Measurements from ENCODE around the gene CALHM4.

The CALHM4 gene

DNA sequence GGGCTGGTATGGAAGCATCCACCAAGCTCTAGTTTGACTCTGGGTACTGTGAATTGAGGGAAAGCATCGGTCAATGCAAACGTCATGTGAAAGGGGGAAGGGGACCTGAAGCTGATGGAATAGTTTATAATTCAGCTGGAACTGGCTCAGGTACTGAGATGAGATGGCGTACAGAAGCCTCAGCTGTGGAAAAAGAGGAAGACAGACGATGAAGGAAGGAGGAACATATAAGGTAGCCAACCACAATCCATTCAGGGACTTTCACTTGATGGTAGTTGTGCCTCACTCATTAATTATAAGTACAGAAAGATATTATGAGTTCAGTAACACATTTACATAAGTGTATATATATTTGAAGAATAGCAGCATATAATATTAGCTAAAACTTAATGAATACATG, 39.4 kb upstream of the CALHM4 start:
- TF ChIP-seq ZFX (IDR thresholded peaks at IDR 0.05) = no peak
- TF ChIP-seq, protein P1, sequence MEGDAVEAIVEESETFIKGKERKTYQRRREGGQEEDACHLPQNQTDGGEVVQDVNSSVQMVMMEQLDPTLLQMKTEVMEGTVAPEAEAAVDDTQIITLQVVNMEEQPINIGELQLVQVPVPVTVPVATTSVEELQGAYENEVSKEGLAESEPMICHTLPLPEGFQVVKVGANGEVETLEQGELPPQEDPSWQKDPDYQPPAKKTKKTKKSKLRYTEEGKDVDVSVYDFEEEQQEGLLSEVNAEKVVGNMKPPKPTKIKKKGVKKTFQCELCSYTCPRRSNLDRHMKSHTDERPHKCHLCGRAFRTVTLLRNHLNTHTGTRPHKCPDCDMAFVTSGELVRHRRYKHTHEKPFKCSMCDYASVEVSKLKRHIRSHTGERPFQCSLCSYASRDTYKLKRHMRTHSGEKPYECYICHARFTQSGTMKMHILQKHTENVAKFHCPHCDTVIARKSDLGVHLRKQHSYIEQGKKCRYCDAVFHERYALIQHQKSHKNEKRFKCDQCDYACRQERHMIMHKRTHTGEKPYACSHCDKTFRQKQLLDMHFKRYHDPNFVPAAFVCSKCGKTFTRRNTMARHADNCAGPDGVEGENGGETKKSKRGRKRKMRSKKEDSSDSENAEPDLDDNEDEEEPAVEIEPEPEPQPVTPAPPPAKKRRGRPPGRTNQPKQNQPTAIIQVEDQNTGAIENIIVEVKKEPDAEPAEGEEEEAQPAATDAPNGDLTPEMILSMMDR (conservative IDR thresholded peaks at IDR 0.05) = no peak
- H3K27ac ChIP-seq = no peak overlapping the region

GRCh38 chr6:116515141-116515540, 38.4 kb upstream of the CALHM4 start:
- H3K27ac ChIP-seq = no peak overlapping the region
- TF ChIP-seq ZFX (IDR thresholded peaks at IDR 0.05) = no peak
- TF ChIP-seq, protein P1 (conservative IDR thresholded peaks at IDR 0.05) = no peak

DNA sequence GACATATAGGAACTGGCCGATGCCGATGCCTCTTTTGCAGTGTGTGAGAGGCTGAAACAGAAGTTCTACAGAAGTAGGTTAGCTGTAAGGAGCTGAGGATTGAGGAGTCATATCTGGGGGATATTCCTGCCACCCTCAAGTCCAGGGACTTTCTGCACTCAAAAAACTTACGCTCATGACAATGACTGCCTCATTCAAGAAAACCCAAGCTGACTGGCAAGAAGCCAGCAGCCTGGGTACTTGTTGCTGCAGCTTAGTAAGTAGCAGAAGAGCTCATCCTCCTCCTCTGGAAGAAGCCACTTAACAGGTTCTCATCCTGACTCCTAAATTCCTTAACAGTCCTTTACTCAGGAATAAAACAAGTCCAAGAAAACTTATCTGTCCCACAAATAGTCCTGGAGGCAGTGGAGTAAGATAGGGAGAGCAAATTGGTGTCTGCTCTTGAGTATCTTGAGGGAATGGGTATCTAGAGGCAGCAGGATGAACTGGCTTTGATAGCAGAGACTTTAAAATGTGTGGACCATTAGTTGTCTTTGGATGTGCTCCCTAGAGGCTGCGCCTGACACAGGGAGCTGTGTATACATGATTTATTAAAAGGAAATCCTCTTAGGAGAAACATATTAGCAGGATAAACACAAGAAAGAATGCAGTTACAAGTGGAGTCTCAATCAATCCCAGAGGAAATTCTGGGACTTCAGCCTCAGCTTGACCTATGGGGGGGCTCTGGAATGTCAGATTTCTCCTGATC, 34.8 kb upstream of the CALHM4 start:
- no peak overlapping the region for H3K27ac ChIP-seq
- TF ChIP-seq ZFX (IDR thresholded peaks at IDR 0.05) = no peak
- TF ChIP-seq, protein P1 (conservative IDR thresholded peaks at IDR 0.05) = no peak

DNA sequence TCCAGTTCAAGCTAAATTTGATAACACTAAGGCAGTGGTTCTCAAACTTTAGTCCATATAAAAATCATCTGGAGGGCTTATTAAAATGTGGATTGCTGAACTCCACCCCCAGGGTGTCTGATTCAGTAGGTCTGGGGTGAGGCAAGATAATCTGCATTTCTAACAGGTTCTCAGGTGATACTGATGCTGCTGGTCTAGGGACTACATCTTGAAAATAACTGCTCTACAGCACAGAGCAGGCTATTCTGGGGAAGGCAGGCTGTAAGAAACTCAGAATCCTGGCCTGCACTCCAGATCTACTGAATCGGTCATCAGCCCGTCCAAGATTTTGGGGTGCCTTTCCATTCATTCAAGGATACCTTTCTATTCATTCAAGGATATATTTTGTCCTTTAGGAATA, 30.7 kb upstream of the CALHM4 start:
- no peak overlapping the region for H3K27ac ChIP-seq
- TF ChIP-seq, protein P1 (conservative IDR thresholded peaks at IDR 0.05) = no peak
- no peak for TF ChIP-seq ZFX (IDR thresholded peaks at IDR 0.05)

DNA sequence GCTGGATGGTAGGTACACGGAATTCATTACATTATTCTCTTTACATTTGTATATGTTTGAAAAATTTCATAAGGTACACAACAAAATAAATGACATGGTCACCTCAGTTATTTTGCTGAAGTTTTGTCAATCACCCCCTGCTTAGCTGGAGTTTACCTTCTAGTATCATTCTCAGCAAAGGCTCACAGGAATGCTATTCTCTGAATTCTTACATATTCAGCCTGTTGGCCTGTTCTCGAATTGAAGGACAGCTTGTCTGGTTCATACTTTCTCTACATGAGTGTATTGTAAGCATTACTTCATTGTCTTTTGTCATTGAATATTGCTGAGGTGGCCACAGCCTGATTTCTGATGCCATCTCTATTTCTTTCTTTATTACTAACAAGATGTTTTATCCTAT, 29.3 kb upstream of the CALHM4 start:
- no peak overlapping the region for H3K27ac ChIP-seq
- no peak for TF ChIP-seq ZFX (IDR thresholded peaks at IDR 0.05)
- TF ChIP-seq, protein P1 (conservative IDR thresholded peaks at IDR 0.05) = no peak

GRCh38 chr6:116528133-116528532, 25.4 kb upstream of the CALHM4 start:
- no peak for TF ChIP-seq ZFX (IDR thresholded peaks at IDR 0.05)

DNA sequence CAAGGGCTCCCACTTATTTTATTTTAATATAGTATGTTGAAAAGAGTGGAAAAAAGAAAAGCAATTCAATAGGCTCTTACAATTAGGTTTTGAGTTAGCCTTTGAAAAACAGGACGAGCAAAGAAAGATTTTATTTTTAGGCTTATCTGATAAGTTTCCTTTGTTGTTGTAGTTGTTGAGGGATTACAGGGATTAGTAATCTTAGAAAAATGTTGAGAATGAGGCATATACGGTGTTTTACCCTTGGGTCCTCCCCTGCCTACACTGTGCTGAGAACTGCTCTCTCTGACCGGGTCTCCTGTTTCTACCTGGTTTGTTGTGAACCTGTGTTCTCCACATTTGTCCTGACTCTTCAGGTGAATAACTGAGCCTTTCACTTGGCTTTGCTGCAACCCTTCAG, 24.8 kb upstream of the CALHM4 start:
- no peak for TF ChIP-seq ZFX (IDR thresholded peaks at IDR 0.05)
- TF ChIP-seq, protein P1 (conservative IDR thresholded peaks at IDR 0.05) = no peak
- H3K27ac ChIP-seq = no peak overlapping the region

More at GRCh38 chr6:116528133-116528532, 25.4 kb upstream of the CALHM4 start:
- H3K27ac ChIP-seq = no peak overlapping the region
